Neural crest cell (in vitro differentiated cells): Measurements from ENCODE around the gene KDM5C. TPM values are rescaled to one million over a fixed set of nuclear protein-coding genes. Genes with fewer than 3 reads are reported as not detected.

Experiments used
- DNase-seq: peaks from one replicate; pipeline ENCODE4 v3.0.0; 2021; ENCODE audit warnings: low read depth, mixed read lengths, low spot score
- H3K27ac Mint-ChIP-seq: one replicate; pipeline ENCODE4 v1.8.0; 2021; ENCODE audit warnings: mild to moderate bottlenecking, mixed read lengths; ENCODE audit not compliant: unreplicated experiment
- H3K27me3 Mint-ChIP-seq: 2 replicates; pipeline ENCODE4 v1.8.0; 2021; ENCODE audit warnings: low read depth, mild to moderate bottlenecking, mixed read lengths
- H3K36me3 Mint-ChIP-seq: 2 replicates; pipeline ENCODE4 v1.8.0; 2021; ENCODE audit warnings: low read depth, mild to moderate bottlenecking, mixed read lengths
- H3K4me1 Mint-ChIP-seq: 2 replicates; pipeline ENCODE4 v1.8.0; 2021; ENCODE audit warnings: mixed read lengths
- H3K4me3 Mint-ChIP-seq: one replicate; pipeline ENCODE4 v1.8.0; 2021; ENCODE audit warnings: mild to moderate bottlenecking, mixed read lengths
- H3K9me3 Mint-ChIP-seq: 2 replicates; pipeline ENCODE4 v1.8.0; 2021; ENCODE audit warnings: mixed read lengths
- total RNA-seq: library from RNA; stranded (reverse); gene quantifications from 2 replicates; pipeline ENCODE4 v1.2.1, GENCODE V29; 2021
- TF ChIP-seq, protein P1 (sequence below): fragments of 200-600 bp; sonication (generic); conservative IDR thresholded peaks from 2 replicates; pipeline ENCODE4 v1.5.0; 2021; ENCODE audit warnings: antibody characterized with exemption, mild to moderate bottlenecking

Gene KDM5C
- total RNA-seq, 1 donor from 2014 or later: 98.7 TPM

DNA sequence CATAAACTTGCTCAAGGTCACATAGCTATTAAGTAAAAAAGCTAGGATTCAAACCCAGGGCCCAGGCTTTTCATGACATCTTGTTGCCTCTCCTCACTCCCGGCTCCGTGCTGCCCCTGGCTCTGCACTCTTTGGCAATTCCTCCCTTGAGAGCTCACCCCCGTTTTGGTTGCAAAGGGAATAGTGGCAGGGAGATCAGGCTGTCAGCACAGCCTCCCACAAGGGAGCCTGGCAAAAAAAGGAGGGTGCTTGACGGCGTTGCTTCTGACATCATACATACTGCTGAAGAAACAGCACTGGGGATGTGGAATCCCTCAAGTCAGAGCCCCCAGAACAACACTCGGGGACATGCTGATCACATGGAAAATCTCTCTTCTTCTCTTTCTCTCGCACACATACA is 35.8 kb upstream of the KDM5C start:
- Mint-ChIP-seq H3K9me3 (no peaks in the 10 kb centered on the region), H3K27ac (no peak overlapping the region), H3K36me3 (peaks cover 2% of the 10 kb centered on the region), H3K27me3 (peaks cover 6% of the 10 kb centered on the region), H3K4me3 (no peak overlapping the region), H3K4me1 (peaks cover 4% of the 10 kb centered on the region)
- TF ChIP-seq, protein P1, sequence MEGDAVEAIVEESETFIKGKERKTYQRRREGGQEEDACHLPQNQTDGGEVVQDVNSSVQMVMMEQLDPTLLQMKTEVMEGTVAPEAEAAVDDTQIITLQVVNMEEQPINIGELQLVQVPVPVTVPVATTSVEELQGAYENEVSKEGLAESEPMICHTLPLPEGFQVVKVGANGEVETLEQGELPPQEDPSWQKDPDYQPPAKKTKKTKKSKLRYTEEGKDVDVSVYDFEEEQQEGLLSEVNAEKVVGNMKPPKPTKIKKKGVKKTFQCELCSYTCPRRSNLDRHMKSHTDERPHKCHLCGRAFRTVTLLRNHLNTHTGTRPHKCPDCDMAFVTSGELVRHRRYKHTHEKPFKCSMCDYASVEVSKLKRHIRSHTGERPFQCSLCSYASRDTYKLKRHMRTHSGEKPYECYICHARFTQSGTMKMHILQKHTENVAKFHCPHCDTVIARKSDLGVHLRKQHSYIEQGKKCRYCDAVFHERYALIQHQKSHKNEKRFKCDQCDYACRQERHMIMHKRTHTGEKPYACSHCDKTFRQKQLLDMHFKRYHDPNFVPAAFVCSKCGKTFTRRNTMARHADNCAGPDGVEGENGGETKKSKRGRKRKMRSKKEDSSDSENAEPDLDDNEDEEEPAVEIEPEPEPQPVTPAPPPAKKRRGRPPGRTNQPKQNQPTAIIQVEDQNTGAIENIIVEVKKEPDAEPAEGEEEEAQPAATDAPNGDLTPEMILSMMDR: no peak
- no peak for DNase-seq

DNA sequence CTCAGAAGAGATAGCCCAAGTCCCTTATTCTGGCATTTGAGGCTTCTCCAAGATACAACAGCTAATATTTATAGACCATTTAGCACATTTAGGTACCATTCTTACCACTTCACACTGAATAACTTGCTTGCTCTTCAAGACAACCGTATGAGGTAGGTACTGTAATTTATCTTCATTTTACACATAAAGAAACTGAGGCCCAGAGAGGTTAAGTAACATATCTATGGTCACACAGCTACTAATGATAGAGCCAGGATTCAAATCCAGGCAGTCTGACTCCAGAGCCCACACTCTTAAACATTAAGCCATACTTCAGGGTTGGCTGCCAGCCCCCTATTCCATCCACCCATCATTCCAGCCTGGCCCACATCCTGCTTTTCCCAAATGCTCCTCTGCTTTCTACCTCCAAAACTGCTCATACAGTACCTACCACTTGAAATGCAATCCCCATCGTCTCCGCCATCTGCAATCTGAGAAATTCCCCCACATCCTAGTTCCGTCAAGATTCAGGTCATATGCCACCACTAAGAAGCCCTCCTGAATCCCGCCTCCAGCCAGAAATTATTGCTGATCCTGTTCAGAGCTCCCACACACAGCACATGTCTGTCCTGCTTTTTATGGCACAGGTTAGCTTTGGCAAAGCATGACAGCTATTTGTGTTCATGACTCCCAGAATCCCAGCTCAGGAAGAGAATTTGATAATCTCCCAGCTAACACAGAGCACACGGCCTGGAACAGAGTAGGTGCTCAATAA is 32.8 kb upstream of the KDM5C start:
- Mint-ChIP-seq H3K4me1 (peaks cover 4% of the 10 kb centered on the region), H3K36me3 (peaks cover 2% of the 10 kb centered on the region), H3K27ac (no peak overlapping the region), H3K9me3 (peaks cover 3% of the 10 kb centered on the region), H3K4me3 (no peak overlapping the region), H3K27me3 (peaks cover 4% of the 10 kb centered on the region)
- DNase-seq: no peak
- TF ChIP-seq, protein P1: no peak

- Mint-ChIP-seq H3K4me3 (no peak overlapping the region), H3K27me3 (peaks cover 4% of the 10 kb centered on the region), H3K9me3 (peaks cover 3% of the 10 kb centered on the region), H3K27ac (no peak overlapping the region), H3K36me3 (peaks cover 2% of the 10 kb centered on the region), H3K4me1 (peaks cover 2% of the 10 kb centered on the region)
- TF ChIP-seq, protein P1: no peak
- no peak for DNase-seq
Measured at GRCh38 chrX:53257166-53257565, 32.2 kb upstream of the KDM5C start.

DNA sequence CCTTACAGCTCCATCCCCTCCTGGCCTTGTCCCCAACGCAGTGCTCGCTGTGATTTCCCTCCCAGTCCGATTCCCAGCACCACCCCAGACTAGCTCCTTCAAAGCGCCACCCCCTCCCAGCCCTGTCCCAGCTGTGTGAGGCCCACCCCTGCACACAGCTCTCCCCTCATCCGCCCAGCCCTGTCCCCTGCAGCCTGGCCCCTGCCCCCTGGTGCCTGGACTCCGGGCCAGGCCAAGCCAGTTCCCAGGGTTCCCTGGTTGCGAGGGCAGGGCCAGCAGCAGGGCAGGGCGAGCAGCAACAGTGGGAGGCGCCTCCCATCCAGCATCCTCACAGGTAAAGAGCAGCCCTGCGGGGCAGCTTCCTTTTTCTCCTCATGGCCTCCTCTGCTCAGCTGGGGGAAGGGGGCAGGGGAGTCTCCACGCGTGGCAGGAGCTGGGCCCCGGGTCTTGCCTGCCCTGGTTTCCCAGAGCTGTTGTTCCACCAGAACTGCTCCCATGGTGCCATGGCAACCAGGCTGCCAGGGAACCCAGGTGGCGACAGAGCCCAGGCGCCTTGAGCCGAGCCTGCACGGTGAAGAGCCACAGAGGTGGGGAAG is 31.5 kb upstream of the KDM5C start:
- peaks cover 3% of the 10 kb centered on the region for H3K9me3 Mint-ChIP-seq
- no peak overlapping the region for H3K4me3 Mint-ChIP-seq
- no peaks in the 10 kb centered on the region for H3K4me1 Mint-ChIP-seq
- TF ChIP-seq, protein P1: no peak
- H3K36me3 Mint-ChIP-seq: peaks cover 2% of the 10 kb centered on the region
- no peak overlapping the region for H3K27ac Mint-ChIP-seq
- H3K27me3 Mint-ChIP-seq: peaks cover 3% of the 10 kb centered on the region
- DNase-seq: no peak

- no peak overlapping the region for H3K27ac Mint-ChIP-seq
- no peak for DNase-seq
- TF ChIP-seq, protein P1: no peak
- no peaks in the 10 kb centered on the region for H3K4me1 Mint-ChIP-seq
- H3K27me3 Mint-ChIP-seq: no peaks in the 10 kb centered on the region
- H3K36me3 Mint-ChIP-seq: peaks cover 2% of the 10 kb centered on the region
- peaks cover 3% of the 10 kb centered on the region for H3K9me3 Mint-ChIP-seq
- no peak overlapping the region for H3K4me3 Mint-ChIP-seq
Measured at GRCh38 chrX:53255738-53256191, 30.8 kb upstream of the KDM5C start.
